Non-pigmented ciliary epithelial cell (primary cell): ENCODE results near the gene OSBP2.
A peak's percentile ranks its signal among the peaks of the same experiment; 100 is the strongest.
"Not testable (repeated sequence)": the region's sequence is repeated elsewhere in the genome, so short reads cannot be mapped to it uniquely, and the experiment has no call there.

Source experiments
- DNase-seq: peaks from one replicate; pipeline ENCODE4 v3.0.0-alpha.2; 2010; ENCODE audit warnings: low read depth

Gene OSBP2

DNA sequence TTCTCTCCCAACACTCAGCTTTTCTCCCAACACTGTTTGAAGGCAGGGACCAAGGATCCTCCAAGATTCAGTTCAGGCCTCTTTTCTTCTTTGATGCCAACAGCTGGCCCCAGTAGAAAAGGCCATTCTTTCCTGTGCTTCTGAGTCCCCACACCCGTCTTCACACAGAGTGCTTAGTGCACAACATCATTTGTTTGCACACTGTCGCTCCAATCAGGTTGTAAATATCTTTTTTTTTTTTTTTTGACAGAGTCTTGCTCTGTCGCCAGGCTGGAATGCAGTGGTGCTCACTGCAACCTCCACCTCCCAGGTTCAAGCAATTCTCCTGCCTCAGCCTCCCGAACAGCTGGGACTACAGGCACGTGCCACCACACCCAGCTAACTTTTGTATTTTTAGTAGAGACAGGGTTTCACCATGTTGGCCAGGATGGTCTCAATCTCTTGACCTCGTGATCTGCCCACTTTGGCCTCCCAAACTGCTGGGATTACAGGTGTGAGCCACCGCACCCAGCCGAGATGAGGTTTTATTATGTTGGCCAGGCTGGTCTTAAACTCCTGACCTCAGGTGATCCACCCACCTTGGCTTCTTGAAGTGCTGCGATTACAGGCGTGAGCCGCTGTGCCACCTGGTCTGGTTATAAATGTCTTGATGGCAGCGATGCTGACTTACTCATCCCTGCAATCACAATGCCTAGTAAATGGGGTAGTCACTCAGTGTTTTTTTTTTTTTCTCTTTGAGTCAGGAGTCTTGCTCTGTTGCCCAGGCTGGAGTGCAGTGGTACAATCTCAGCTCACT is 14.6 kb upstream of the OSBP2 start:
- DNase-seq, result not testable (repeated sequence)

DNA sequence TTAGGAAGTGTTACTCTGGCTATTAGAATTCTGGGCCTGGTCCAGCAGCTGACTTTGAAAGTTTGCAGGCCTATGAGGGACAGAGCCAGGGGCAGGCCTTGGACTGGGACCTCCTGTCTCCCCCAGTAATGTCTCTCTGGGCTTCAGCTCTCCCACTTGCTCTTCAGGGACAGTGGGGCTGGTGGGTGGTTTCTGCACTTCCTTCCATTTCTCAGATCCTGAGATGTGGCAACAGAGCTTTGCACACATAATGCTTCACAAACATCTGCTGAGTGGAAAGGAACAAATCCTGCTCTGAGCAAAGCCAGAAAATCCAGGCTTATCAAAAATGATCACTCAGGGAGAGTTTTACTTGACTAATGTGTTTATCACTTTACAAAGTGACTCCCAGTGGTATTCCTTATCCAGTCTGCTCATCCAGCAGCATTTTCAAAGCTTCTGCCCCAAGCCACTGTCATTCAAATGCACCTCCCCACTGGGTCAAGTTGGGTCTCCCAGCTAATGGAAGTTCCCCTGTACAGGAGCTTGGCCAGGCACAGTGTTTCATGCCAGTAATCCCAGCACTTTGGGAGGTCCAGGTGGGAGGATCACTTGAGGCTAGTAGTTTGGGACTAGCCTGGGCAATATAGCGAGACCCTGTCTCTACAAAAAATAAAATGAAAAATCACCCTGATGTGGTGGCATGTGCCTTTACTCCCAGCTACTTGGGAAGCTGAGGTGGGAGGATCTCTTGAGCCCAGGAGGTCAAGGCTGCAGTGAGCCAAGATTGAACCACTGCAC is 13.5 kb upstream of the OSBP2 start:
- DNase-seq, result no peak

DNA sequence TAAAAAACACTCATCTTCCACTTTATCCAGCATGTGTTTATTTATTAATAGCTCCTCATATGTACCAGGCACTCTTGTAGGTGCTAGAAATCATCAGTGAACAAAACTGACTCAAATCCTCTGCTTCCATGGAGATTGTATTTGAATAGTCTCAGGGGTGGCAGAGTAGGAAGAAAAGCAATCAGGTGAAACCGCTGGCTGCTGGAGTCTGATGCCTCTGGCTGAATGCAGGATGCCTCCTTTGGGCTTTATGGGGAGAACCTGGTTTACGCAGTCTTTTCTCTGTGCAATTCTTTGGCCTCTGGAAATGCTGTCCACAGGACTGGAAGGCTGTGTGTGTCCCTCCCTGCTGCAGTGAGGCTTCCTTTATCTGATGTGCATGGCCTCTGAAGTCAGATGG is 12.8 kb upstream of the OSBP2 start:
- no peak for DNase-seq

DNA sequence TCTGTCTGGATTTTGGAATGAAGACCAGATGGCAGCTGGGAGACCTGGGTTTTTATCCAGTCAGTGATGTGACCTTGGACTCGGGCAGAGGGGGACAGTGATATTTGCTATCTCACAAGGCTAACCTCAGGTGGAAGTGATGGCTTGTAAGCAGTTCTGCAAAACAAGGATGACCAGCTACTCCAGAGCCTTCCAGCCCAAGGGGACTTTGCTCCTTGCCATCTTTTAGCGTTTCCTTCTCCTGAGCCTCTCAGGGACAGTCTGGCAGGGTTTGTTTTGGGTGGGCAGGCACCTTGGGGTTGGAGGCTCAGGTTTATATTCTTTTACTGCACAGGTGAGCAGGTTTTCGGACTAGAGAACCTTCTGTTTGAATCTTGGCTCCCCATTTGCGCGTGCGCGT is 9.5 kb upstream of the OSBP2 start:
- DNase-seq, result no peak

DNA sequence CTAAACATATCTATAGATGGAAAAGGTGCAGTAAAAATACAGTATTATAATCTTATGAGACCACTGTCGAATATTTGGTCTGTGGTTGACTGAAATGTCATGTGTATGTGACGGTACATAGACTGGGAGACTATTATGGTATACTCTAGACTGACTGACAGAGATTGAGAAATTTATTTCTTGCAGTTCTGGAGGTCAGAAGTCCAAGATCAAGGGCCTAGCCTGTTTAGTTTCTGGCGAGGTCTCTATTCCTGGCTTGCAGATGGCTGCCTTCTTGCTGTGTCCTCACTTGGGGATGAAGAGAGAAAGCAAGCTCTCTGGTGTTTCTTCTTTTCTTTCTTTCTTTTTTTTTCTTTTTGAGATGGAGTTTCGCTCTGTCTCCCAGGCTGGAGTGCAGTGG is 7.3 kb upstream of the OSBP2 start:
- no peak for DNase-seq

DNA sequence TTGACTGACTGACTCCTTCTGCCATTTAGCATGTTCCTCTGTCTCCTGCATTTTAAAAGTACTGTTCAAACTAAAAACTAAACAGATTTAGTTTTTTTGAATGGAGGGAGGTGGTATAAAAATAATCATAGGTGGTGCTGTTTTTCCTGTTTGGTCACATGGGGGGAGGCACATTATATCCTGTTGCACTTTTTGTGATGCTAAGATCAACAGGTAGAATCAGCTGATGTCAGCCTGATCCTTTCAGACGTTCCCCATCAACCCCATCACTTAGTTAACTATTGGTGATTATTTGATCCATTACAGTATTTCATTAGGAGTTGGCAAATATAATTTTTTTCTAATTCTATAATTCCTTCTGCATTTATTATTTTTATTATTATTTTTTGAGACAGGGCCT is 5.1 kb upstream of the OSBP2 start:
- DNase-seq, result no peak

DNA sequence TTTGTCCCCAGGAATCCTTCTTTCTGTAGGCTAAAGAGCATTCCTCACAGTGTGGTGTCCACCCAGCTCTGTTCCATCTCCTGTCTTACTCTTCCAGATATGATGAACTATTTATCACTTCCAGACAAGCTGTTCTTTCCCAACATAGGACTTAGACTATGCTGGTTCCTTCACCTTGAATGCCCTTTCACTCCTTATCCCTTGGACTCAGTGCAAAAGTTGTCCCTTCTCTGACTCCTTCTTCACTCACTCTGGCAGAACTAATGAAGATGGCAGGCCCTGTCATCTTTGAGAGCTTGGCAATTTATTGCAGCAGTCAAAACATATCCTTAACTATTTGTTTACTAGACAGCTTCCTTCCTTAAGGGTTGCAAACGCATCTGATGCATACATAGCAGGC is 3.5 kb upstream of the OSBP2 start:
- no peak for DNase-seq

DNA sequence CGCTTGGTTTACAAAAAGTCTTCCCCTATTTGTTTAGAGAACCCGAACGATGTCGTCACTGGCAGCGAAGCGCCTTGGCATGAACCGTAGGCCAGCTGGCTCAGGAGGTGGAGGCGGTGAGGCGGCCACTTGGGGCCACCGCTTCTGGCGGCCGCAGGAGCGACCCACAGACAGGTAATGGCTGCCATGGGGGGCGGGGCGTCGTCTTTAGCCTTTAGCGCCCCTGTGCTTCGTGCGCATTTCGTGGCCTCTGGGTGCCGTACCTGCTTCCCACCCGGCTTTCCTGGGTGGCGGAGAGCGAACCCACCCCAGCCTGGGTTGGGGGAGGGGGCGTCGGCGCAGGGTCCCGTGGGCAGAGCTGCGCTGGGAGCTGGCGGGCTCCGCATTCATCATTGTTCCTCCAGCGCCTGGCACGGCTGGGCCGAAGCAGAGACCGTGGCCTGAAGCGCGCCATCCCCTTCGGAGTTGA is 469 bp upstream of the OSBP2 start:
- DNase-seq, result no peak

DNA sequence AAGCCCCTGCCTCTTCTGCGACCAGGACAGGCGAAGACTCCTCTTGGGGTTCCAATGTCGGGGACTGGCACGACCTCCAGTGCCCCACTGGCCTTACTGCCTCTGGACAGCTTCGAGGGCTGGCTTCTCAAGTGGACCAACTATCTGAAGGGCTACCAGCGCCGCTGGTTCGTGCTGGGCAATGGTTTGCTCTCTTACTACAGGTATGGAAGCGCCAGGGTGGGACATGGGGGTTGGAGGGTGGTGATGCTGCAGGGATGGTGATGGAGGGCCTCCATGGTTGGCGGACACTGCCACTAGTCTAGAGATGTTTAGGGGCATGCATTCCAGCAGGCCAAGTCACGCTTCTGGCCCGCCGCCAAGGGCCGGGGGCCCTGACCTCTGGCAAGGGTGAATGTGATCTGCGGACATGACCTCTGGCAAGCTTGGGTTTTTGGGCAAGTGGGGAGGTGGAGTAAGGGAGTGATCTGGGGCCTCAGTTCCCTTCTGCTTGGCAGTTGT is 727 bp downstream of the OSBP2 start:
- DNase-seq, result no peak

DNA sequence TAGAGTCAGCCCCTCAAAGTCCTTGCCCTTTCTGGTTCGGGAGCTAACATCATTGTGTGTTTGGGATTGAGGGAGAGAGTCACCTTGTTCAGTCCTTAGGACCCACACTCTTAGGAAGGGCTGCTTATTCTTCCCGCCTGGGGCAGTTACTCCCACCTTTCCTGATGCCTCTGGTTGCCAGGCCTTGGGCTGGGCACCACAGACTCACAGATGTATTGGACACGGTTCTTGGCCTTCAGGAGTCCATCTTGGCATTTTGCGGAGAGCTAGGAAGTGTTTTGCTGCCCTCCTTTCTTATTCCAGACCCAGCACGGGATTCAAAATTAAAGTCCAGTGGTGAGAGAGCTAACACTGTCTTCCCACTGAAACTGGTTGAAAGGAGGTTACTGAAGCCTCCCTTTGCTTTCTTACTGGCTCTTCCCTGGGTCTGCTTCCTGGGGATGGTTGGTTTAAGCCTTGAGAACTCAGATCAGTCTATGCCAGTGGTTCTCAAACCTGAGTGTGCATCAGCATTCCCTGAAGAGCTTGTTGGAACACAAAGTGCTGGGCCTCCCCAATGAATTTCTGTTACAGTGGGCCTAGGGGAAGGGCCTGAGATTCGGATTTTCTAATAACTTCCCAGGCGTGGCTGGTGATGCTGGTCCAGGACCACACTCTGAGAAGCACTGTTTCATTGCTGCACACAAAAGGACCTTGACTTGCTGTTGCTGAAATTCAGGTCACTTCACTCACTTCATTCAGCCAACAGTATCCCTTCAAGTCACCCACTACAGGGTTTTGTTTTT is 1.4 kb downstream of the OSBP2 start:
- DNase-seq, result no peak

DNA sequence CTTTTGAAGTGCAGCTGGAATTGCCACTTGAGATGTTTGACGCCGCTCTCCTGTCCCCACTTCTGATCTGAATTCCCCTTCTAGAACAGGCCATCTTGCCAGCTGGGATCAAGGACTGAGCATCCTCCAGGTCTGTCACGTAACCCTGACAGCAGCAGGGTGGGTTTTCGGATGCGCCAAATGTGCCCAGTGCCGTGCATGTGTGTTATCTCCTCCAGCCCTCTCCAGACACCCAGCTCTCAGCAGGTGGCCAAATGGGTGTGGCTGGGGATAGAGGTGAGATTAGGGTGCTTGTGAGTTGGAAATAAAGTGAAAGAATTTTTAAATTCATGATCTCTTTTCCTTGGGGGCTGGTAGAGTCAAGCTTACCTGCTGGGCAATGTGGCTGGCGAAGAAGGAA is 3.3 kb downstream of the OSBP2 start:
- no peak for DNase-seq

DNA sequence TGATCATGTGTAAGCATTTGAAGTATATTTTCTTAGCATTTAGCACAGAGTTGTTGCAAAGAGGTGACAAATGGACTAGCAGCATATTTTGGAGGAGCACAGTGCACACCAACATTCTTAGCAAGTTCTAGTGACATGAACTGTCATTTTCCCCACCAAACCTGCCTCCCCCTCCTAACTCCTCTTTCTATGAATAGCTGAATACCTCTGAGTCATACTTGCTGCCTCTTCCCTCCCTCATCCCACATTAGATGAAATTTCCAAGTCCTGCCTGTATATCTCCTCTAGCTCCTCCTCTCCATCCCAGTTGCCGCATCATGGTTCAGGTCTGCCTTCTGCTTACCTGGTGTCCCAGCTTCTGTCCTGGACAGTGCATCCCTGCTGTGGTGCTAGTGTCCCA is 7.2 kb downstream of the OSBP2 start:
- no peak for DNase-seq

DNA sequence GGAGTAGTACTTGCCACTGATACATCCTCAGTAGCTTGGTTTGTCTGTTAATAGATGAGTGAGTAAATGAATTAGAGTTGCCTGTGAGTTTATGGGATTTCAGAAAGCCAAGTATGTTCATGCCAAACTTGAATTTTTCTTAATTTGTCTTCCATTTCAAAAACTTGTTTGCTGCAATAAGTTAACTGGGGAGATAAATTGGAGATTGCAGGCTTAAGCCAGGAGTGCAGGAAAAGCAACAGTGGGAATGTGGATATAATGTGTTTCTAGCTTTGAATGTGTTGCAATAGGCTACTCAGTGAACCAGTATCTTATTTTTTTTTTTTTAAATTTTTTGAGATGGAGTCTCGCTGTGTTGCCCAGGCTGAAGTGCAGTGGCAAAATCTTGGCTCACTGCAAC is 8.2 kb downstream of the OSBP2 start:
- no peak for DNase-seq

DNA sequence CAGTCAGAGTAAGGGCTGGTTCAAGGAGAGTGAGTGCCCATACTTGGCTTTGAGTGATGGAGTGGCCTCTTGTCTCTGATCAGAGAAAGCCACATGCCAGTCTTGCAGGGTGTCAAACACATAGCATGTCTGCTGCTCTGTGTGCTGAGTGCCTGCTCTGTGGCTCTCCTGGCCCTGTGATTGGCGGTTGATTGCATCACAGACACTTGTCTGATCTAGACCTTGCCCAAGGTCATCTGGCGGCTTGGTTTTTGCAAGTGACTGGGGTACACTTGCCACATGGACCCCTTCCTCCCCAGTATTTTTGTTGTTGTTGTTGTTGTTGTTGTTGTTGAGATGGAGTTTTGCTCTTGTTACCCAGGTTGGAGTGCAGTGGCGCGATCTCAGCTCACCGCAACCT is 10.3 kb downstream of the OSBP2 start:
- no peak for DNase-seq

DNA sequence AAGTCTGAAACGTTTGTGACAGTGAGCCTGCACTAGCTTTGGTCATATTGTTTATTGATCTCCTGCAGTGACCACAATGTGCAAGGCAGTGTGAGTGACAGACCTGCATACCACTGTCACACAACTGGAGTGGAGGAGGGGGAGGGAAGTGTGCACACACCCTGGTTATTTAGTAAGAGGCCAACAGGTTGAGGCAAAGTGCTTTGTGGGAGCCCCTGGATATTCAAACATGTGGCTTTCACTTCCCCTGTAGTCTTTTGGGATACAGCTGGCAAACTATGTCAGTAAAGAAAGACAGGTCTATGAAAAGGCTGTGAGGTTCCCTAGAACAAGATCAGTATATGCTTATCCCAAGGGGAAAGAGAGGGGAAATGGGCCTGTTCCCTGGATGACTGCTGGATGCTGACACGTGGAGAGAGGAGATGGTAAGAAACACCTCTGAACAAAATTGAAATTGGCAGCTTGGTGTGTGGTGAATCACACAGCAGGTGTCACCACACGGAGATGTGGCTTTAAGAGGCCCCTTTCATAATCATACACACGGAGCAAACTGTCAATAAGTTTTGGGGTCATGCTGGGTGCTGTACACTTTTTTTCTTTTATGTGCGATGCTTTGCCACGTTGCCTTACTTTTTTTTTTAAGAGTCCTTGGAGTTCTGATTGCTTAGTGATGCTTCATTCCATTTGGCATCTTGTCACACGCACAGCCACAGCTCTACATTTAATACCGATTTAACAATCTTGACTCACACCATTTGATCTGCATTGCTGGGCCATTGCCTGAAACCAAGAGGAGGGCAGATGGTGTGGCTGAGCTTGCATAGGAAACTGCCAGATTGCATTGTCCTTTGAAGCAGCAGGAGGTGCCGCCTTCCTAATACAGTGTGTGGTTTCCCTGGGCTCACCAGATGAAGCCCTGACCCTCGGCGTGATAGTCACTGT is 11.3 kb downstream of the OSBP2 start:
- DNase-seq, result no peak

DNA sequence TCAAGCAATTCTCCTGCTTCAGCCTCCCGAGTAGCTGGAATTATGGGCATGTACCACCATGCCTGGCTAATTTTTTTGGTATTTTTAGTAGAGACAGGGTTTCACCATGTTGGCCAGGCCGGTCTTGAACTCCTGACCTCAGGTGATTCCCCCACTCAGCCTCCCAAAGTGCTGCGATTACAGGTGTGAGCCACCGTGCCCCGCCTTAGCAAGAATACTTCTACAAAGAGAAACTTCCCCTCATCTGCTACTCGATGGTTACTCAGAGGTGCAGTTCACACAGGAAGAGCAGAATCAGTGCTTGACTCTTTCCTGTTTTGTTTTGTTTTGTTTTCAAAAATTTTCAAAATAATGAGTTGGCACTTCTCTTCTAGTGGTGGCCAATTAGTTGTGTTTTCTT is 15.3 kb downstream of the OSBP2 start:
- not testable (repeated sequence) for DNase-seq

DNA sequence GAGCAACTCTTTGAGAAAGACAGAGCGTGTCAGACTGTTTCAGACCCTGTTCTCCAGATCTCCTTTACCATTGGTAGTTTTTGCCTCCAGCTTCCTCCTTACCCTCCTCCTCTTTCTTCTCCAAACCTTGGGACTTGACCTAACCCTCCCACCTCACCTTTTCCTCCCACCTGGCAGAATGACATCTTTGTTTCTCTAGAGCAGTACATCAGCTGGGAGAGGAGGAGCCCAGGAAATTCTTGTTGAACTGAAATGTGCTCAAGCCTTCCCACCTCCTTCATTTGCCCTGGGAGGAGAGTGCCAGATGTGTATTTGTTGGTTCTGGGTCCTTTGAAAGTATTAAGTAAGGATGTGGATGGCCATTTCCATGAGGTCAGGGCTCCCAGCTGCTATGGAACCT is 17.4 kb downstream of the OSBP2 start:
- no peak for DNase-seq

DNA sequence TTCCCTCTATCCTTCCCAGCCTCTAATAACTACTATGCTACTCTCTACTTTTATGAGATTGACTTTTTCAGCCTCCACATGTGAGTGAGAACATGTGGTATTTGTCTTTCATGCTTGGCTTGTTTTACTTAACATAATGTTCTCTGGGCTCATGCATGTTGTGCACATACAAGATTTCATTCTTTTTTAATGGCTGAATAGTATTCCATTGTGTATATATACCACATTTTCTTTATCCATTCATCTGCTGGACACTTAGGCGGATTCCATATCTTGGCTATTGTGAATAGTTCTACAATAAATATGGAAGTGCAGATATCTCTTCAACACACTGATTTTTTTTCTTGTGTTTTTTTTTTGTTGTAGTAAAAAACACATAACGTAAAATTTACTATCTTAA is 19.4 kb downstream of the OSBP2 start:
- DNase-seq, result no peak

DNA sequence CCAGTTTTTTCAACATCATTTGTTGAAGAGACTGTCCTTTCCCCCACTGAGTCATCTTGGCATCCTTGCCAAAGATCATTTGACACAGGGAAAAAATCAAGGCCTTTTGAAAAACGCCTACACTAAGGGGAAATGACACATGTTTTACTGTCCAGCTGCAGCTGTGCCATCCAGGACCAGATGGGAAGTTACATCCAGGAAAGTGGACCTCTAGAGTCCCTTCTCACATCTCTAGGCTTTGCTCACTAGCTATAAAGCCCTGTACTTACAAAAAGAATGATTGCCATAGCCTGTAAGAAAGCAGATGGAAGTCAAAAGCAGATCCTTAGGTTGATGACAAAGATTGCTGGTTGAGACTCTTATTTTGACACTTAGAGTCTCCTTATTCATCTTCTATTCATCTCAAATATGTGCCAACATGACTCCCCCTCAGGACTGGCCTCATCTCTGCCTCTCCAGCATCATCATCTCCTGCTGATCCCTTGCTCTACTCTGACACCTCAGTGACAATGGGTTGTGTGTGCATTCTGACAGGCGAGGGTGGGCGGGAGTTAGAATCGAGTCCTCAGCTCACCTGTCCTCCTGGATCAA is 22.8 kb downstream of the OSBP2 start:
- peak; percentile 46 for DNase-seq

DNA sequence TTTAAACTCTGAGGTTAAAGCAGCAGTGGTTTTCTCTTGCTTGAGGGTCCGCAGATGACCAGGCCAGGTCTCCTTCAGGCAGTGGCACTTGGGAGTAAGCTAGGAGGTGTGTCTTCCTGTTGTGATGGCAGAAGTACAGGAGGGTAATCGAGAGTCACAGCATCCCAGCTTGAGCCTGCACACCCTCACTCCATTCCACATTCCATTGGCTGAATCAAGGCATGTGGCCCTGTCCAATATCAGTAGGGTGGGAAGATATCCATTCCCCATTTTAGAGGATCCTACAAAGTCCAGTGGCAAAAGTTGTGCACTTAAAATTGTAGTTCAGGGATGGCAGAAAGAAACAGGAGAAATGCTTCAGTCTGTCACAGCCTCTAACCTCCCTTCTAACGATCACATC is 23.3 kb downstream of the OSBP2 start:
- no peak for DNase-seq

DNA sequence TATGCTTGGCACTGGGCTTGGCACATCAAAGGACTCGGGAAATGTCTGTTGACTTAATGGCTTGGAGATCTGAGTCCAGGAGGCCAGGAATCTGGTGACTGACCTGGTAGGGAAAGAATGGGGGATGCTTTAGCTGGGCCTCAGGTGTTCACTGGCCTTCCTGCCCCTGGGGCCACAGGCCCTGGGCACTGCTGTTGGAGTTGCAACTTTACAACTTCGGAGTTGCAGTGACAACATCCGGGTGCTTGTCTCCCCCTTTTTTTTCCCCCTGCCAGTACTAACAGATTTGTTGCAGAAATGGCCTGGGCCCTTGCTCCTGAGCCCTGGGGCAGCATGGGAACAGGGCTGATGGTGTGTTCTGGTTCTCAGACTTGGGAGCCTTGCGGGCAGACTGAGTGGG is 23.8 kb downstream of the OSBP2 start:
- DNase-seq, result no peak
